Tibial nerve (tissue), 3 donors: Measurements from ENCODE around the gene NPHP3.

Experiments used
- POLR2A ChIP-seq, 2 donors: fragments of 450-650 bp; IDR thresholded peaks; one replicate each; pipeline ENCODE4 v1.6.1; 2017; ENCODE audit warnings: antibody characterized with exemption in 2 of 2, mild to moderate bottlenecking in 2 of 2, moderate library complexity in 2 of 2
- TF ChIP-seq, protein P1 (sequence below), 5 experiments: fragments of 200-600 bp in 3 of 5; fragments of 450-650 bp in 2 of 5; sonication (generic) in 3 of 5; IDR thresholded peaks; one replicate each; pipeline ENCODE4 v1.5.1; 2016 to 2019; ENCODE audit warnings: antibody characterized with exemption in 5 of 5, mild to moderate bottlenecking in 3 of 5, moderate library complexity in 2 of 5

GRCh38 chr3:132713977-132714727, 8.1 kb downstream of the NPHP3 start:
- no peak for TF ChIP-seq POLR2A (IDR thresholded peaks at IDR 0.05)
- TF ChIP-seq, protein P1, sequence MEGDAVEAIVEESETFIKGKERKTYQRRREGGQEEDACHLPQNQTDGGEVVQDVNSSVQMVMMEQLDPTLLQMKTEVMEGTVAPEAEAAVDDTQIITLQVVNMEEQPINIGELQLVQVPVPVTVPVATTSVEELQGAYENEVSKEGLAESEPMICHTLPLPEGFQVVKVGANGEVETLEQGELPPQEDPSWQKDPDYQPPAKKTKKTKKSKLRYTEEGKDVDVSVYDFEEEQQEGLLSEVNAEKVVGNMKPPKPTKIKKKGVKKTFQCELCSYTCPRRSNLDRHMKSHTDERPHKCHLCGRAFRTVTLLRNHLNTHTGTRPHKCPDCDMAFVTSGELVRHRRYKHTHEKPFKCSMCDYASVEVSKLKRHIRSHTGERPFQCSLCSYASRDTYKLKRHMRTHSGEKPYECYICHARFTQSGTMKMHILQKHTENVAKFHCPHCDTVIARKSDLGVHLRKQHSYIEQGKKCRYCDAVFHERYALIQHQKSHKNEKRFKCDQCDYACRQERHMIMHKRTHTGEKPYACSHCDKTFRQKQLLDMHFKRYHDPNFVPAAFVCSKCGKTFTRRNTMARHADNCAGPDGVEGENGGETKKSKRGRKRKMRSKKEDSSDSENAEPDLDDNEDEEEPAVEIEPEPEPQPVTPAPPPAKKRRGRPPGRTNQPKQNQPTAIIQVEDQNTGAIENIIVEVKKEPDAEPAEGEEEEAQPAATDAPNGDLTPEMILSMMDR (IDR thresholded peaks at IDR 0.05) = no peak
